ENCODE results near the gene TCF4.

DNA sequence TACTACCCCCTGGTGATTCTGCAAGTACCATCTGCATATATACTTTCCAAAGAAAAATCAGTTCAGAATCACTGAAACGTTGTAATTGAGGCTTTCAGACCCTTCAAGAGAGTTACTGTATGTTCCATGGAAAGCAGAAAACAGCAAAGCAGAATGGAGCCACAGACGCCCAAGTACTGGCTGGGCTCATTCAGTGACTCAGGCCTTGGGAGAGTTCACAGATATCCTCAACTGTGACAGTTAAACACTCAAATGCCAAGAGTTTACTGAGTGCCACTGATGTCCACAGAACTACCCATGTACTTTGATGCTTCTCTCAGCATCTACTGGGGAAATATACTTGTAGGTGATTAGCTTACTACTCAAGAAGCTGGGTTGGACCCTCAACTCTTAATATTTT lies 303.4 kb downstream of the TCF4 start:
- TF ChIP-seq, protein P1, sequence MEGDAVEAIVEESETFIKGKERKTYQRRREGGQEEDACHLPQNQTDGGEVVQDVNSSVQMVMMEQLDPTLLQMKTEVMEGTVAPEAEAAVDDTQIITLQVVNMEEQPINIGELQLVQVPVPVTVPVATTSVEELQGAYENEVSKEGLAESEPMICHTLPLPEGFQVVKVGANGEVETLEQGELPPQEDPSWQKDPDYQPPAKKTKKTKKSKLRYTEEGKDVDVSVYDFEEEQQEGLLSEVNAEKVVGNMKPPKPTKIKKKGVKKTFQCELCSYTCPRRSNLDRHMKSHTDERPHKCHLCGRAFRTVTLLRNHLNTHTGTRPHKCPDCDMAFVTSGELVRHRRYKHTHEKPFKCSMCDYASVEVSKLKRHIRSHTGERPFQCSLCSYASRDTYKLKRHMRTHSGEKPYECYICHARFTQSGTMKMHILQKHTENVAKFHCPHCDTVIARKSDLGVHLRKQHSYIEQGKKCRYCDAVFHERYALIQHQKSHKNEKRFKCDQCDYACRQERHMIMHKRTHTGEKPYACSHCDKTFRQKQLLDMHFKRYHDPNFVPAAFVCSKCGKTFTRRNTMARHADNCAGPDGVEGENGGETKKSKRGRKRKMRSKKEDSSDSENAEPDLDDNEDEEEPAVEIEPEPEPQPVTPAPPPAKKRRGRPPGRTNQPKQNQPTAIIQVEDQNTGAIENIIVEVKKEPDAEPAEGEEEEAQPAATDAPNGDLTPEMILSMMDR (IDR thresholded peaks at IDR 0.05): no peak
- TF ChIP-seq SIN3A (IDR thresholded peaks at IDR 0.05; ENCODE audit: borderline replicate concordance, insufficient read depth, low read depth, low read length) (no peak), POLR2AphosphoS5 (IDR thresholded peaks at IDR 0.05; ENCODE audit: low read depth, low read length) (no peak), TCF7L2 (IDR thresholded peaks at IDR 0.05; ENCODE audit: low read depth, low read length) (no peak)
- TF ChIP-seq, protein P2, sequence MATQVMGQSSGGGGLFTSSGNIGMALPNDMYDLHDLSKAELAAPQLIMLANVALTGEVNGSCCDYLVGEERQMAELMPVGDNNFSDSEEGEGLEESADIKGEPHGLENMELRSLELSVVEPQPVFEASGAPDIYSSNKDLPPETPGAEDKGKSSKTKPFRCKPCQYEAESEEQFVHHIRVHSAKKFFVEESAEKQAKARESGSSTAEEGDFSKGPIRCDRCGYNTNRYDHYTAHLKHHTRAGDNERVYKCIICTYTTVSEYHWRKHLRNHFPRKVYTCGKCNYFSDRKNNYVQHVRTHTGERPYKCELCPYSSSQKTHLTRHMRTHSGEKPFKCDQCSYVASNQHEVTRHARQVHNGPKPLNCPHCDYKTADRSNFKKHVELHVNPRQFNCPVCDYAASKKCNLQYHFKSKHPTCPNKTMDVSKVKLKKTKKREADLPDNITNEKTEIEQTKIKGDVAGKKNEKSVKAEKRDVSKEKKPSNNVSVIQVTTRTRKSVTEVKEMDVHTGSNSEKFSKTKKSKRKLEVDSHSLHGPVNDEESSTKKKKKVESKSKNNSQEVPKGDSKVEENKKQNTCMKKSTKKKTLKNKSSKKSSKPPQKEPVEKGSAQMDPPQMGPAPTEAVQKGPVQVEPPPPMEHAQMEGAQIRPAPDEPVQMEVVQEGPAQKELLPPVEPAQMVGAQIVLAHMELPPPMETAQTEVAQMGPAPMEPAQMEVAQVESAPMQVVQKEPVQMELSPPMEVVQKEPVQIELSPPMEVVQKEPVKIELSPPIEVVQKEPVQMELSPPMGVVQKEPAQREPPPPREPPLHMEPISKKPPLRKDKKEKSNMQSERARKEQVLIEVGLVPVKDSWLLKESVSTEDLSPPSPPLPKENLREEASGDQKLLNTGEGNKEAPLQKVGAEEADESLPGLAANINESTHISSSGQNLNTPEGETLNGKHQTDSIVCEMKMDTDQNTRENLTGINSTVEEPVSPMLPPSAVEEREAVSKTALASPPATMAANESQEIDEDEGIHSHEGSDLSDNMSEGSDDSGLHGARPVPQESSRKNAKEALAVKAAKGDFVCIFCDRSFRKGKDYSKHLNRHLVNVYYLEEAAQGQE (IDR thresholded peaks at IDR 0.05; ENCODE audit: insufficient read depth in 1 of 2, low read depth in 2 of 2, low read length in 1 of 2): no peak

Measured in Panc1 (cell line).